ENCODE measurements around the gene PNLIPRP1.

GRCh38 chr10:116612107-116612769 lies 21.5 kb downstream of the PNLIPRP1 start:
- TF ChIP-seq CTCF (IDR thresholded peaks at IDR 0.05; ENCODE audit: low read depth, low read length) (no peak), POLR2A (IDR thresholded peaks at IDR 0.05; ENCODE audit: extremely low read depth, insufficient read length) (no peak), MAX (IDR thresholded peaks at IDR 0.05; ENCODE audit: low read depth, low read length) (no peak), MYC (IDR thresholded peaks at IDR 0.05; ENCODE audit: low read depth, low read length) (no peak)

All from NB4 (cell line).